ENCODE results near the gene UMODL1.
A peak's percentile ranks its signal among the peaks of the same experiment; 100 is the strongest.

UMODL1 gene

DNA sequence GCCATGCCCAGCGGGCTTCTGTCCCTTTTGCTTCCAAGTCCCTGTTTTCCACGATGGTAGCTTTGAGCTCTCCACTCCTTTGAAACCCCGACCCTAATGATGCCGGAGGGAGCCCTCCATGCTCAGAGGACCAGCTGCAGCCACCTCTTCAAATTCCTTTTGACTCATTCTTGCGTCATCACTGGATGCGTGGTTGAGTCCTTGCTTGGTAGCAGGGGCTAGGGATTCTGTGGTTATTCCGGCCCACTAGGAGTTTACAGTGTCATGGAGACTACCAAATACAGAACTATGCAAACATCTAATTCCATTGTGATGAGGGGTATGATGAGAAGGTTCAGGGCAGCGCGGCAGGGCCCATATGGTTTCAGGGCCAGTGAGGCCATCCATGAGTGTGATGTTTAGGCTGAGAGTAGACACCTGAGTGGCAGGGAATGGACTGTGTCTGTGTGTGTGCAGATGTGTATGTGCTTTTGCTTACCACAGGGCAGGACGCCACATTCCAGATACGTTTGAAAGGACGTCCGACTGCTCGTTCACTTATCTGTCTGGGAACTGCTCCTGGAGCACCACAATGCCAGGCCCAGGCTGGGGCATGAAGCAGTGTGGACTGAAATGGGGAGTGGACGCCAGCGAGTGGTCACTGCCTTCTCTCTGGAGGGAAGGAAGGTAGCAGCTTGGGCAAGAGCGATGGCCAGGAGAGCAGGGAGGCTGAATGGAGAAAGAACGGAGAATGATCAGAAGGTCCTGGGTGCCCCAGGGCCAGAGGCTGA, 30.5 kb upstream of the UMODL1 start:
- DNase-seq: peak; percentile 100

DNA sequence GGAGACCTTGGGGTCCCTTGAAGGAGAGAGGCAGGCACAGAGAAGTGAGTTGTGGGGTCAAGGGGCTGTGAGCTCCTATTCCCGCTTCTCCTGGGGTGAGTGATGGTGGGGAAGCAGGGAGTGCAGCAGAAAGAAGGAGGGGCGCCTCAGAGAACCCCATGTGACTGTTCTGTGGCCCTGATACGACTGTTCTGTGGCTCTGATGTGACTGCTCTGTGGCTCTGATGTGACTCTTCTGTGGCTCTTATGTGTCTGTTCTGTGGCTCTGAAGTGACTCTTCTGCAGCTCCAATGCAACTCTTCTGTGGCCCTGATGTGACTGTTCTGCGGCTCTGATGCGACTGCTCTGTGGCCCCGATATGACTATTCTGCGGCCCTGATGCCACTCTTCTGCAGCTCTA, 29.9 kb upstream of the UMODL1 start:
- DNase-seq: no peak

DNA sequence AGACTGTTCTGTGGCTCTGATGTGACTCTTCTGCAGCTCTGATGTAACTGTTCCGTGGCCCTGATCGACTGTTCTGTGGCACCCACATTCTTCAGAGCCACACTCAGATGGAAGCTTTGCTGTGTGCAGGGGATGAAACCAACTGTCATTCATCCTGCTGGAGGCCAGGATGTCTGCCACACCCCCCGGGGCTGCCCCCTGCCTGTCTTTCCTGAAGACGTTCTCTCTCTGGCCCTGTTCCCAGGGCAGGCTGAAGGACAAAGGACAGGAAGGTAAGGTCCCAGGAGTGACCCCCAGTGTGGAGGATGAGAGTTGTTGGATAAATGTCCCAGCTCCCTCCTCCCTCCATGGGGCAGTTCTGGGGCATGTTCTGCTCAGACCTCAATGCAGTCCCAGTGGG, 29.4 kb upstream of the UMODL1 start:
- DNase-seq: no peak

DNA sequence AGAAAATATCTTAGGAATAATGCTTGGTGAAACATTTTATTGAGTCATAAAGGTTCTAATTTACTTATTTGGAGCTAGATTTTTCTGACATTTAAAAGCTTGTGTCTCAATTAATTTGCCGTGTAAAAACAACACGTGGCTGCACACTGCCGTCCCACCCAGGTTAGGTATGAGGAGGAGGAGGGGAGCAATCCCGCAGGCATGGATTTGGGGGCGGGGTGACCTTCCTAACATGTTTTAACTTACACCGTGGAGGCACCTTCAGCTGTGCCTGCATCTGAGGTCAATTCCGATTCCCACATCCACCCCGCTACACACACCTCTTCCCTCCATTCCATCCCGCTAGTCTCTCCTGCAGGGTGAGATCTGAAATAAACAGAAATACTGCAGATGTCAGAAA, 28.5 kb upstream of the UMODL1 start:
- no peak for DNase-seq

DNA sequence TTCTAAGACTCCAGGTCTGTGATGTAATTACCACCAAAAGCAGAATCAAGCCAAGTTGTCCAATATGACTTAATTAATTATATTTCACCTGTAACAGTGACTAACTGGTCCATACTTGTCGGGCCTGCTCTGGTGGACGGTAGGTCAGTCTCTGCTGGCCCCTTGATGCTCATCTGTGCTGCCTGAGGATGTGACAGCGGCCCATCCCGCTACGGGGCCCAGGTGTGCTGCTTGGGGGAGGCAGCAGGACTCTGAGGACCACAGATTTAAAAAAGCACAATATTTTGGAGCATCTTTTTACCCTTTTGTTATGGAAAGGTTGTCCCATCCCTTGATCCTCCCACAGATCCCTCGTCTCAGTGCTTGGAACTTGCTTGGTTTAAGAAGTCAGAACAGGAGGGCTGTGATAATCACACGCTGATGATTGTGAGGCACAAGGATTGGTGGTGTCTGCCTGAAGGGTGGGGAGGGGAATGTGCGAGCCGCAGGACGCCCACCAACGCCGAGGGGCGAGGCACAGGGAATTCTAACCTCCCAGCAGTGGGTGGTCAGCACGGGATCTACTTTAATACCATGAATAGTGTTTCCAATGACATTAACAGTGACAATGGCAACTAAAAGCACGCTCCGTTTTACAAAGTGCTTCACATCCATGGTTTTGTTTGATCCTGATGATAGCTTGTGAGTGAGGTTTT, 27.8 kb upstream of the UMODL1 start:
- DNase-seq: no peak

DNA sequence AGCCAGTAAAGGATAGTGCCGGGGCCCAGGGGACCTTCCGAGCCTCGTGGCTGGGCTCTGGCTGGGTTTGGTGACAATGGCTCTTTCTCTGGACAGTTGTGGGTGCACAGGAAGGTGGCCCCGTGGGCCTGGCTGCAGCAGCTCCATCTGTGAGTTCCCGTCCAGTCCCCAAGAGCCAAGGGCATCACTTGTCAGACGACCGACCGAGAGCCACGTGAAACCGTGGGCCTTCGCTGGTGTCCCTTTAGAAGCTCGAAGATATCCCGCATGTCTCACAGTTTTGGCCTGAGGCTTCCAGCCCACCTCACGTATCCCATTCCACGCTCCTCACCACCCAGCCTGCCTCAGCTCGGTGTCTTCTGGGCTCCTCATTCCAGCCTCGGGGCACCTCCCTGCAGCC, 27.2 kb upstream of the UMODL1 start:
- no peak for DNase-seq

DNA sequence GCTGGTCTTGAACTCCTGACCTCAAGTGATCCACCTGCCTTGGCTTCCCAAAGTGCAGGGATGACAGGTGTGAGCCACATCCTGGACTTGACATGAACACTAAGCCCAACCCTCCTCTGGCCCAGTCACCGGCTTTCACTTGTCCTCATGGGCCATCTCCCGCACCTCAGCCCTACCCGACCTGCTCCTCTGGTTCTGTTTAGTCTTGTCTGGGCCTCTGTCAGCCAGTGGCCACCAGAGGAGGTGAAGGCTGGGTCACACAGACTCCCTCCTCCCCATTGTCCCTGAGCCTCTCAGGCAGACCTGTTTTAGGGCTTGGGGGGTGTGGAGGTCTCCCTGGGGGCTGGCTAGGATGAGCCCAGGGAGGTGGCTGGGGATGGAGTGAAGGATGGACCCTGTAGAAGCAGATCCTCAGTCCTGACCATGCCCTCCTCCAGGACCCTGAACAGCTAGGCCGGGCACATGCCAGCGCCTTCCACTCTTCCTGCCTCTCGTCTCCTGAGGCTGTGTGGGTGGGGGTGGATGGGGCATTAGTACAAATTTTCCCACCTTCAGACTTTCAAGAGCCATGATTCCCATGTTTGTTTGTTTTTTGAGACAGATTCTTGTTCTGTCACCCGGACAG, 26.1 kb upstream of the UMODL1 start:
- DNase-seq: no peak

DNA sequence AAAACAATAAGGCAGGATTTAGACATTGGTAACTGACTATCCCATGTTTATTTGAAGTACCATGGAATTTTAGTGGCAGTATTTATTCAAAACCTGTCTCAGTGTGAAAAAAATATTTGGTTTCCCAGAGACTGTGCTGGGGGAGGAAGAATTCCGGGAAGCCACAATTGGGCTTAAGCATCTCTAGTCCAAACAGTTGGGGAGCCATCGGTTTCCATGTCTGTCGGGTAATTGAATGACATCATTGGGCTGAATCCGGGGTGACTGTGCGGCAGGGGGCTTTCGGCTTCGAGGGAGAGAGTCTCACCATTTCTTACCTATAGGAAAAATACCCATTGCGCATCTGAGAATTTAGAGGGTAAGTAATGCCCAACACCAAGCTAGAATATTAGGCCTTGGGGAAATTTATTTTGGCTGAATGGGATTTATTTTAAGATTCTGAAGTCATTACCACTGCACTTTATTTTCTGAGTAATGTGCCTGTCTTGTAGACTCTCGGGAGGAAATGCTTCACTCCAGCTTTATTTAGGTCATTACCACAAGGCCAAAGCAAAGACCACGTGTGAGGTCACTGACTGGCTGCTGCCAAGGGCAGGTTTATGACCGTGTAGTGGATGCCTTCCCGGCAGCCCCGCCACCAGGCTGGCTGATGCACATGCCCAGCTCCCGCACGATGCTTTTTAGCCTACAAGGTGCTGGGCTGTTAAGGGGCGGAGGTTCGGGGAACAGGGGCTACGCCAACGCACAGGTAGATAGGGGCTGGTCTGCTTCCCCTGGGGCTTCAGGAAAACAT, 23.1 kb upstream of the UMODL1 start:
- peak; percentile 92 for DNase-seq

DNA sequence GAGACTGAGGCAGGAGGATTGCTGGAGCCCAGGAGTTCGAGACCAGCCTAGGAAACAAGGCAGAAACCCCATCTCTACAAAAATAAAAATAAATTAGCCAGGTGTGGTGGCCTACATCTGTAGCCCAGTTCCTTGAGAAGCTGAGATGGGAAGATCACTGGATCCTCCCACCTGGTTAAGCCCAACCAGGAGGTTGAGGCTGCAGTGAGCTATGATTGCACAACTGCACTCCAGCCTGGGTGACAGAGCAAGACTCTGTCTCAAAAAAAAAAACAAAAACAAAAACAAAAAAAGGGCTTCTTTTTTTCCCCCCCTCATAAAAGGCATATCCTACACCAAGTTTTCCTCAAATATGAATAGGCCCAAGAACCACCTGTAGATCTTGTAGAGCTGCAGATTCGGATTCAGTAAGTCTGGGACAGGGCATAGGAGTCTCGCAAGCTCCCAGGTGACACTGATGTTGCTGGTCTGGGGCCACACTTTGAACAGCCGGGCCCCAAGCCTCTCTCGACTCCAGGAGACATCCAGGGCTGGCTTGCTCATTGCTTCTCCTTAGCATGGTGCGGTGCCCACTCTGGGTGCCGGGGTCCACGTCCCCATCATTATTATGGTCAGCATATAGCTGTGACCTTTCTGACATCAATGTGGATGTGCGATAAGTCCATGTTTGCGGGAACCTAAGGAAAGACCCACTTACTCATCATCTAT, 22.1 kb upstream of the UMODL1 start:
- DNase-seq: no peak

DNA sequence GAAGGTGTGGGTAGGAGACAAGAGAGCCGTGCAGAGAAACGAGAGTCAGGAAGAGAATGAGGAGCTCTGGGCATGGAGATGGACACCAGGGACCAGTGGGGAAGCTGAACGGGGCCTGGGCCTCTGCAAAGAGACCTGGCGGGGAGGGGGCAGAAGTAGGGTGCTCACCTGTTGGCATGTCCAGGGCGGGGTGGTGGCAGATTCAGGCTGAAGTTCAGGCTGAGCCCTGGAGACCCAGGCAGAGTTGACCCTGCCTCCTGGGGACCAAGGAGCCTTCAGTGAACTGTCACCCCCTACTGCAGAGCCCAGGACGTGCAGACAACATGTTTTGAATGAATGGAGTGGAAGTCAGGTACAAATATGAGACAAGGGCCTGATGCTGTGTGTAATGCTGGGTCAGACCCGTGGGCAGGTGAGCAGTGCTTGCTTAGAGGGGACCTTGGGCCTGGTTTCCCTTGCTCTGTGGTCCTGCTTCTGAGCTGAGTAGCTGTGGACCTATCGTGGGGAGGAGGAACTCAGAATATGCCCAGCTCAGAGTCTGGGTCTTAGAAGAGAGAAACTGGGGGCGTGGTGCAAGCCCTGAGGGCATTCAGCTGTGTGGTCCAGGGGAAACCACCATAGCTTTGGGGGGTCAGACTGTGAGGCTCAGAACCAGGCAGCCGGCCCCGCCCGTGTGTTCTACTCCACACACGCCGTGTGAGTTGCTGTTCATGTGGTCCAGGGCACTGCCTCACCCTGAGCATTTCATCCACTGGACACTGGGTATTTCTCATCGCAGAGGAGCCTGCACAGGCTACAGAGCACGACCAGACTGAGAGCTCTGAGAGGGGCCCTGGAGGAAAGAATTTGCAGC, 21.3 kb upstream of the UMODL1 start:
- DNase-seq: no peak

DNA sequence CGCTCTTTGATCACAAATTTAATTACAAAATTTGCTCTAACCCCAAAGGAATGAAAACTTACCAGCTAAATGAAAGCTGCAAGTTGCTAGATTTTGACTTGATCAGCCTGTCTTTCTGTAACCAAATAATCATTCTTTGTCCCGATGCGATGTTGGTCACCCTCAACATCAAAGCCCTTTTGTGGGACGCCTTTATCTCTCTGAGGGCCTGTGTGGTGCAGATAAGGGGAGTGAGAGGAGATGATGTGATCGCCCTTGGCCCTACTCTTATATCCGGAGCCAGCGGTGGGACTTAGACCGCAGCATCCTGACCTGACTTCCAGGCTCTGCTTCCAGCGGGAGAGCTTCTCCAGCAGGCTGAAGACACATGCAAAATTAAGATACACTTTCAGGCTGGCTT, 19.3 kb upstream of the UMODL1 start:
- no peak for DNase-seq

DNA sequence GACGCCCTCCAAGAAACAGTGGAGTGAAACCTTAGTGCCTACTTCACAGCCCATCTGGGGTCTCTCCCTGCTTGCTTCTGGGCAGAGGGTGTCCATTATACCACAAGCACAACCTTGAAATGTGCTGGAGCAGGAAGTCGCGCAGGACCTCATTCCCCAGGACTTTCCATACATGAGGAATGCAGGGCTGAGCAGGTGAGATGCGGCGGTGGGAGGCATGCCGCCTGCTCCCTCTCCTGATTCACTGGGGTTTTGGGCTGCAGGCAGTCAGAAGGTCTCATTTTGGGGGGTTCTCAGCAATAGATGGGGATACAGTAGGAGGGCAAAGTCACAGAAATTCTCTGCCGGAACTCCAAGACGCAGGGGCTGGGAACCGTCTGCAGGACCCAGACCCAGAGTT, 15.7 kb upstream of the UMODL1 start:
- DNase-seq: no peak

DNA sequence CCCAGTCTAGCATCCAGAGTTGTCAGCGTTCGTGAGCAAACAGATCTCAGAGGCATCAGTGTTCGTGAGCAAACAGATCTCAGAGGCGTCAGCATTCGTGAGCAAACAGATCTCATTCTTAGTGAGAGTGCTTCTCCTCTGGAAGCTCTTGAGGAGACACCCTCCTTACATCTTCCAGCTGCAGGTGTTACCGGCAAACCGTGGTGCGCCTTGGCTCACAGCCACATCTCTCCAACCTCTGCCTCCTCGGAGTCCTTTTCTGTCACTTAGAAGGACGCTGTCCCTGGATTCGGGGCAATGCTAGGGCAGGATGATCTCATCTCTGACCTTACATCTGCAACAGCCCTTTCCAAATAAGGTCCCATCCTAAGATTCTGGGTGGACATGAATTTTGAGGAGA, 14.6 kb upstream of the UMODL1 start:
- no peak for DNase-seq

DNA sequence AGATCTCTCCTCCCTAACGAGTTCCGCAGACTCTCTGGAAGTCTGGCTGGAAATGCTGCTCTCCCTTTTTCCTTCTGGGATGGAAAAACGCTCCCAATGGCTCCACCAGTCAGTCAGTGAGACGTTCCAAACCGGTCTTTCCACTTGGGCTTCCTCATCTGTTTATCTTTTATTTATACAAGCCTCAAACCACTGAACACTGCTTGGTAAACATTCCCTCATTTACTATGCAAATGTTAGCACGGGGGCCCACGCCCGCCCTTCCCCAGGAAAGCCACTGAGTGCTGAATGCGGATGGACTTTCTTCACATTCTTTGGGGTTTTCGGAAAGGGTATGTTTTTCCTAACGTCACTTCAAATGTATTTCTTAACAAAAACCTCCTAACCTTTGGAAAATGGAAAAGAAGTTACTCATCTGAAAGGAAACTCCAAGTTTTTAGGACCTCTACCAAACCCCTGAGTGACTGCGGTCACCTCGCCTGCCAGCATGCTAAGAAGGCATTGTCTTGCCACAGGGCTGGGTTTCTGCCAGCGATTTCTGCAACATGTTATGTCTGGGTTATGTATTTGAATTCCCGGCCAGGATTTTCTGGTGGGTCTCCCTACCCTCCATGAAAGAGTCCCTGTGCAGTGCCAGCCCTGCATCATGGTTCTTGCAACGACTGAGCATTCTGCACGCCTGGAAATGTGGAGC, 14.0 kb upstream of the UMODL1 start:
- DNase-seq: peak; percentile 71

DNA sequence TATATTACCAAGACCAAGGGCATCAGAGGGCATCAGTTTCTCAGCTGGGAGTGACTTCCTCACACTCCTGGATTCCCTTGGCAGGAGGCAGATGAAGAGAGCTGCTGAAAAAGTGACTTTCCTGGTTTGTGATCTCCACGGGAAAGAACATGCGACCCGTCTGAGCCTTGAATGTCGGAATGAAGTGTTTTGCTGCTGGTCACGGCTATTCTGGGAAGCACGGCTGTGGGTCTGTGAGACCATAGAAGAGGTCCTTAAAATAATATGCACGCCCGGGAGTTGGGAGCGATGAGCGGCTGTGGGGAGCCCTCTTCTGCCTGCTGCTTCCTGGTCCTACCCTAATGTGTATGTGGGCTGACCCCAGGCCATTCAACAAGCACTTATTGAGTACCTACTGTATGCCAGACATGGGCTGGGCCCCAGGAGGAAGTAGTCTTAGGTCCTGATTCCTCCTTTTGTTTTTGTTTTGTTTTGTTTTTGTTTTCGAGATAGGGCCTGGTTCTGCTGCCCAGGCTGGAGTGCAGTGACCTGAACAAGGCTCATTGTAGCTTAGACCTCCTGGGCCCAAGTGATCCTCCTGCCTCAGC, 13.2 kb upstream of the UMODL1 start:
- no peak for DNase-seq

DNA sequence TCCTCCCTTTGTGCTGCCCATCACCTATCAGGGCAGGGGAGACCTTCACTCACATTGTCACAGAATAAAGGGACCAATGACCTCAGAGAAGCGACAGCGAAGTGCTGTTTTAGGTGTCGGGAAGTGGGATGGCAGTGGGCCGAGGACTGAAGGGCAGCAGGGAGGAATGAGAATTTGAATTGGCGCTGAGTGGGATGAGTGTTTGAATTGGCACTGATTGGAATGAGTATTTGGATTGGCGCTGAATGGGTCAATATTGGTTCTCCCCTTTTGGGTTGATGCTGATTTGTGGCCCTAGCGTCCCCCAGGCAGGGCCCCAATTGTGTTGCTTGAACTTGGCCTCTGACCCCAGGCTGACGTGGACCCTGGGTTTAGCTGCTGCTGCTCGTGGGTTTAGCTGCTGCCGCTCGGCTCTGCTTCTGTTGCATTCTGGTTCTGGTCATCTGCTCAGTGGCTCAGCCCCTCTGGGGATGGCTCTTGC, 12.4 kb upstream of the UMODL1 start:
- DNase-seq: no peak

DNA sequence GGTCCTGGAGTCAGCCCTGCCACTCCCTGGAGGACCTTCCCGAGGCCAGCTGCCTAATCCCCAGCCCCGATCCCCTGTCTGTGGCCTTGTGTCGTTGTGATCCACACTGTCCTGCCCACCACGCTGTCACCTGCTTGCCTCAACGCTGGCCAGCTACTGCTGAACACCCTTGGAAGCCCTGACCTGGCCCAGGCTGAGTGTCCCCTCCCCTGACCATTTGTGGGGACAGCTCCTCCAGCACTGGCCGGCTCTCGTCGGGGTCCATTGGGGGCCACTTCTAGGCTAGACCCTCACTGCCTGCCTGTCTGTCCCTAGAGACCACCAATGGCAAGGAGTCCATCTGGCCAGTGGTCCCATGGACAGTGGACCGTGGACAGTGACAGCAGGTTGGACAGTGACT, 12.0 kb upstream of the UMODL1 start:
- no peak for DNase-seq

DNA sequence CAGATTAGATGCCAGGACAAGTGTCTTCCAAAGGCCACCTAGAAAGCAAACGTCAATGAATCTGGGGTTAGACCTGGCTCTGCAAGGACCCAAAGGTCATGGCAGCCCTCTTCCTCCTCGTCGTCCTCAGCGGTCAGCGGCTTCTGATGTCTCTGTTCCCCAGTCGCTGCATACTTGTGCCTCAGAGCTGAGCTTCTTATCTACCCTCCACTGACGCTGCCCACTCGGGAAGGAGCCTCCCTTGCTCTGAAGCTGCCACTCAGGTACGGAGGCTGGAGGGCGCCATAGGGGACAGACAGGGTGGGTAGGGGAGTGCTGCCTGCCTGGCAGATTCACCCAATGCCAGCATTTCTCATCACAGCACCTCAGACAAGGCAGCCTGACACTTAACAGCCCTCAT, 11.4 kb upstream of the UMODL1 start:
- DNase-seq: no peak

DNA sequence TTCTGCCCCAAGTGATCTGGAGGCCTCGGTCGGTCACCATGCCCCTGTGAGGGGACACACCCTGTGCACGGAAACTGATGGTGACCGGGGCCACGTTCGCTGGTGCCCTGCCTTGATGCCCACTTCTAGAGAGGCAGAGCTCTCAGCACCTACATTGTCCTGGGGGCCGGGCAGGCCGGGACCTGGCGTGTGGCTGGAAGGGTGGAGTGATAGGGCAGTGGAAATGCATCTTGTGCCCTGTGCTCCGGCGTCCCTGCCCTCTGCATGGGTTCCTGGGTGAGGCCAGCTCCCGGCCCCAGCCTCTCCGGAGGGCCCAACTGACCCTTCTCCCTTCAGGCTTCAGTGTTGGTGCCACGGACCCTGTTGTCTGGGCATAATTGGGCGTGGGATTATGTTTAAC, 11.0 kb upstream of the UMODL1 start:
- no peak for DNase-seq

DNA sequence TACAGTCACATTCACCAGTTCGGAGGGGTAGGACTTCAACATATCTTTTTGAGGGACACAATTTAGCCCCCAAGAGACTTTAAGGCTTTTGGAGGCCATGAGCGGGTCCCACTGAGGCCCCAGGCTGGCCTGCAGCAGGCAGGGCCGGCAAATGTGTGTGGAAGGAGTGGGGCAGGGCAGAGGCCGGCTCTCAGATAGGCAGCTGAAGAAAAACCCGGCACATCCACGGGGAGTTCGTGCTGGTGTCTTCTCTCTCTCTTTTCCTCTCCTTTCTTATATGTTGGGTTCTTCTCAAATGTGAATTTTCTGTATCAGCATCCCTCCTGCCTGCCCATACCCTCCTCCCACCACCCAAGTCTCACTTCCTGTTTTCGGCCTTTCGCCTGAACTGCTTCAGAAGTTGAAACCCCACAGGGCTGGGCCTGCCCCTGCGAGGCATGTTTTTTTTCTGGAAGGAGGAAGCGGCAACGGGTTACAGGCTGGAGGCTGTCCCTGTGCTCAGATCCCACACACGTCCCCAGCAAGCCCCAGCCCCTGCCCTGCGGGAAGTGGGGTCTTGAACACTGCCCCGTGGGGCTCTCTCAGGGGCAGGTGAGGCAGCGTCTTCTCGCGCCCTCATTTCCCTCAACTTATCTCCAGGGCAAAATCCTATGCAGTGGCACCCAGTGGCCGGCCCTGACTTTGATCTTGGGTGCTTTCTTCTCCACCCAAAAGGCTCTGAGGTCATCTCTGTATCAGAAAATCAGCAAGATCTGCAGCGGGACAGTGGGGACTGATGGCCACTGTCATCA, 9.7 kb upstream of the UMODL1 start:
- DNase-seq: no peak

All from fibroblast of skin of right biceps (primary cell).